Bronchial epithelial cell (primary cell): ENCODE results near the gene OR6V1. TPM values are rescaled to one million over a fixed set of nuclear protein-coding genes. Genes with fewer than 3 reads are reported as not detected.
"Not testable (repeated sequence)": the region's sequence is repeated elsewhere in the genome, so short reads cannot be mapped to it uniquely, and the experiment has no call there.

Experiments used
- DNase-seq: peaks from one replicate; pipeline ENCODE4 v3.0.0-alpha.2; 2010; ENCODE audit warnings: low read depth
- FAIRE-seq: peaks from 2 replicates; lab custom pipeline; 2011; peaks lifted over from hg19 to GRCh38; lab: Jason Lieb, UNC
- H3K27me3 ChIP-seq: 2 replicates; pipeline ENCODE4 v1.5.1; 2011; ENCODE audit warnings: low read length; ENCODE audit not compliant: control insufficient read depth, insufficient read depth
- H3K36me3 ChIP-seq: 2 replicates; pipeline ENCODE4 v1.5.1; 2011; ENCODE audit warnings: low read length; ENCODE audit not compliant: control insufficient read depth, insufficient read depth
- H3K4me3 ChIP-seq: 2 replicates; pipeline ENCODE4 v1.5.1; 2011; ENCODE audit warnings: mild to moderate bottlenecking, low read depth, low read length, control low read depth
- CTCF ChIP-seq: IDR thresholded peaks from 2 replicates; pipeline ENCODE4 v1.5.1; 2011; ENCODE audit warnings: mild to moderate bottlenecking, moderate library complexity, low read length, control low read depth, inconsistent platforms; ENCODE audit not compliant: insufficient read depth, severe bottlenecking
- total RNA-seq: library from RNA; depleted of rRNA; stranded (reverse); fragments of >200 nt; gene quantifications from 2 replicates; pipeline ENCODE4 v1.2.1, GENCODE V29; 2014

Gene OR6V1
- total RNA-seq, 1 donor from 2014 or later = not detected

- Histone ChIP-seq H3K36me3 (no peaks in the 10 kb centered on the region), H3K27me3 (no peaks in the 10 kb centered on the region), H3K4me3 (no peak overlapping the region)
- no peak for TF ChIP-seq CTCF
- DNase-seq (no peak), FAIRE-seq (no peak)
These were observed 21.4 kb downstream of the OR6V1 start for GRCh38 chr7:143073556-143073955.

- no peak for TF ChIP-seq CTCF
- Histone ChIP-seq H3K4me3 (no peak overlapping the region), H3K36me3 (no peaks in the 10 kb centered on the region), H3K27me3 (no peaks in the 10 kb centered on the region)
- no peak for FAIRE-seq
- DNase-seq = no peak
These were observed 22.0 kb downstream of the OR6V1 start for GRCh38 chr7:143074141-143074540.

GRCh38 chr7:143085109-143085508 lies 33.0 kb downstream of the OR6V1 start:
- Histone ChIP-seq H3K4me3 (no peak overlapping the region), H3K27me3 (no peaks in the 10 kb centered on the region), H3K36me3 (no peaks in the 10 kb centered on the region)
- no peak for FAIRE-seq
- DNase-seq = no peak
- no peak for TF ChIP-seq CTCF

GRCh38 chr7:143085610-143086009 lies 33.5 kb downstream of the OR6V1 start:
- not testable (repeated sequence) for H3K36me3 ChIP-seq, FAIRE-seq, H3K4me3 ChIP-seq, H3K27me3 ChIP-seq, DNase-seq

- H3K36me3 ChIP-seq, H3K27me3 ChIP-seq, DNase-seq, FAIRE-seq, H3K4me3 ChIP-seq: not testable (repeated sequence)
These were observed 36.5 kb downstream of the OR6V1 start for GRCh38 chr7:143088549-143089231.

GRCh38 chr7:143096146-143096545 lies 44.0 kb downstream of the OR6V1 start:
- no peak for FAIRE-seq
- Histone ChIP-seq H3K36me3 (no peaks in the 10 kb centered on the region), H3K4me3 (no peak overlapping the region), H3K27me3 (no peaks in the 10 kb centered on the region)
- TF ChIP-seq CTCF = no peak
- no peak for DNase-seq

- H3K4me3 ChIP-seq, H3K27me3 ChIP-seq, H3K36me3 ChIP-seq, FAIRE-seq, DNase-seq: not testable (repeated sequence)
These were observed 47.4 kb downstream of the OR6V1 start for GRCh38 chr7:143099579-143099978.

Other genes with a start within 250 kb of the OR6V1 start
- under 0.01 and 0.77 TPM in 2 replicates for gene EPHB6, start 197.3 kb upstream of the OR6V1 start, total RNA-seq
- under 0.01 and 0.26 TPM in 2 replicates for gene TRPV6, start 166.6 kb upstream of the OR6V1 start, total RNA-seq
- gene TRPV5, start 118.6 kb upstream of the OR6V1 start, total RNA-seq = under 0.01 TPM in 1 of 2 replicates, not detected in the other
- not detected in 2 replicates for gene LLCFC1, start 112.9 kb upstream of the OR6V1 start, total RNA-seq
- 0.13 TPM in 1 of 2 replicates, not detected in the other for gene KEL, start 90.0 kb upstream of the OR6V1 start, total RNA-seq
- 0.26 TPM in 1 of 2 replicates, not detected in the other for gene OR9A2, start 25.2 kb upstream of the OR6V1 start, total RNA-seq
- not detected in 2 replicates for gene PIP, start 79.7 kb downstream of the OR6V1 start, total RNA-seq
- not detected in 2 replicates for gene TAS2R39, start 131.1 kb downstream of the OR6V1 start, total RNA-seq
- gene TAS2R40, start 169.7 kb downstream of the OR6V1 start, total RNA-seq = not detected in 2 replicates
- 60.6 and 69.9 TPM in 2 replicates for gene GSTK1, start 211.1 kb downstream of the OR6V1 start, total RNA-seq
- 1.0 and 3.7 TPM in 2 replicates for gene TMEM139, start 232.6 kb downstream of the OR6V1 start, total RNA-seq
- gene CASP2, start 236.0 kb downstream of the OR6V1 start, total RNA-seq = 6.8 and 9.6 TPM in 2 replicates